ENCODE data around the gene TPP1. TPM values are rescaled to one million over a fixed set of nuclear protein-coding genes. Genes with fewer than 3 reads are reported as not detected.

The TPP1 gene
- total and polyA plus RNA-seq, 2 of the 13 experiments (the other 11 are each of a cell fraction or from before 2014, with no cell fraction given), result 13.9 to 74.6 TPM

GRCh38 chr11:6606471-6607189 is 12.6 kb downstream of the TPP1 start (continued):
- peak; percentile 75 for TF ChIP-seq PRDM10 (CRISPR knock-in tag; IDR thresholded peaks at IDR 0.05; ENCODE audit: low read depth)
- TF ChIP-seq STAT5B (CRISPR knock-in tag; IDR thresholded peaks at IDR 0.05), result no peak
- no peak for TF ChIP-seq NCOA1 (CRISPR knock-in tag; IDR thresholded peaks at IDR 0.05)
- TF ChIP-seq NCOA2 (CRISPR knock-in tag; IDR thresholded peaks at IDR 0.05), result peak; percentile 19; the same call in 1 of the 2 replicates
- TF ChIP-seq HDAC1 (CRISPR knock-in tag; IDR thresholded peaks at IDR 0.05), result 0 out of 2 replicates have a peak, but pooled peaks have one; percentile 10
- TF ChIP-seq ARID5B (CRISPR knock-in tag; IDR thresholded peaks at IDR 0.05), result 0 out of 2 replicates have a peak, but pooled peaks have one; percentile 32
- 0 out of 2 replicates have a peak, but pooled peaks have one; percentile 40 for TF ChIP-seq TGIF2 (CRISPR knock-in tag; IDR thresholded peaks at IDR 0.05)
- peak; percentile 55; the same call in 1 of the 2 replicates for TF ChIP-seq ERF (CRISPR knock-in tag; IDR thresholded peaks at IDR 0.05)
- TF ChIP-seq SSRP1 (CRISPR knock-in tag; IDR thresholded peaks at IDR 0.05), result no peak
- no peak for TF ChIP-seq CREB1 (IDR thresholded peaks at IDR 0.05)
- TF ChIP-seq CREB1 (CRISPR knock-in tag; IDR thresholded peaks at IDR 0.05), result no peak
- TF ChIP-seq MED1 (CRISPR knock-in tag; IDR thresholded peaks at IDR 0.05), result peak; percentile 50; the same call in 1 of the 2 replicates
- TF ChIP-seq ATF6 (CRISPR knock-in tag; conservative IDR thresholded peaks at IDR 0.05), result 0 out of 2 replicates have a peak, but pooled peaks have one; percentile 38
- TF ChIP-seq KLF15 (CRISPR knock-in tag; IDR thresholded peaks at IDR 0.05; ENCODE audit: borderline replicate concordance), result no peak
- TF ChIP-seq HBP1 (CRISPR knock-in tag; IDR thresholded peaks at IDR 0.05; ENCODE audit: low read depth), result no peak
- TF ChIP-seq SP1 (IDR thresholded peaks at IDR 0.05), result no peak
- TF ChIP-seq SP1 (CRISPR knock-in tag; IDR thresholded peaks at IDR 0.05), result peak; percentile 71; the same call in 1 of the 2 replicates
- TF ChIP-seq PHF21A (CRISPR knock-in tag; IDR thresholded peaks at IDR 0.05), result peak; percentile 83

Data from HepG2 (cell line).